HuH-7 (cell line): ENCODE measurements around the gene CD33.
"Not testable (repeated sequence)": the region's sequence is repeated elsewhere in the genome, so short reads cannot be mapped to it uniquely, and the experiment has no call there.

Experiments
- DNase-seq: peaks from one replicate; pipeline ENCODE4 v3.0.0; 2011; ENCODE audit warnings: low spot score

The CD33 gene

GRCh38 chr19:51210874-51211361, 14.0 kb upstream of the CD33 start:
- DNase-seq, result not testable (repeated sequence)

GRCh38 chr19:51211833-51212232, 13.0 kb upstream of the CD33 start:
- DNase-seq, result no peak

GRCh38 chr19:51219307-51219706, 5.6 kb upstream of the CD33 start:
- no peak for DNase-seq

- DNase-seq, result no peak
Measured at GRCh38 chr19:51219971-51220370, 4.9 kb upstream of the CD33 start.

GRCh38 chr19:51220996-51221395, 3.9 kb upstream of the CD33 start:
- DNase-seq, result no peak

GRCh38 chr19:51224163-51224641, 678 bp upstream of the CD33 start:
- no peak for DNase-seq

GRCh38 chr19:51226067-51226466, 1.2 kb downstream of the CD33 start:
- DNase-seq, result no peak

GRCh38 chr19:51227326-51227725, 2.4 kb downstream of the CD33 start:
- DNase-seq, result no peak

GRCh38 chr19:51227966-51228365, 3.1 kb downstream of the CD33 start:
- DNase-seq, result no peak

GRCh38 chr19:51240866-51241265, 16.0 kb downstream of the CD33 start:
- DNase-seq, result no peak

GRCh38 chr19:51242881-51243630, 18.2 kb downstream of the CD33 start:
- DNase-seq, result no peak

GRCh38 chr19:51246164-51246552, 21.3 kb downstream of the CD33 start:
- no peak for DNase-seq

- no peak for DNase-seq
Measured at GRCh38 chr19:51247972-51248590, 23.2 kb downstream of the CD33 start.

GRCh38 chr19:51250786-51251467, 26.0 kb downstream of the CD33 start, which contains the start of gene SIGLECL1:
Gene SIGLECL1 (plus strand): TSS chr19:51251080. CDS start chr19:51264073, 12,993 bp downstream.
- no peak for DNase-seq

- DNase-seq, result no peak
Measured at GRCh38 chr19:51251468-51251820, 26.6 kb downstream of the CD33 start.

GRCh38 chr19:51252306-51253079, 27.6 kb downstream of the CD33 start:
- no peak for DNase-seq

- no peak for DNase-seq
Measured at GRCh38 chr19:51253088-51253806, 28.4 kb downstream of the CD33 start.

- DNase-seq, result no peak
Measured at GRCh38 chr19:51256155-51256625, 31.3 kb downstream of the CD33 start.

GRCh38 chr19:51257471-51257870, 32.6 kb downstream of the CD33 start:
- DNase-seq, result no peak

GRCh38 chr19:51258165-51259160, 33.6 kb downstream of the CD33 start:
- no peak for DNase-seq
